Endothelial cell of umbilical vein (primary cell): Measurements from ENCODE around the gene RNF113B. TPM values are rescaled to one million over a fixed set of nuclear protein-coding genes. Genes with fewer than 3 reads are reported as not detected.

Experiments
- Bru-seq: library from RNA; stranded (reverse); fragments of 400-500 nt; gene quantifications from one replicate; lab custom pipeline; 2021; lab: Mats Ljungman, UMichigan
- BruChase-seq, 2 experiments: library from RNA; stranded (reverse); fragments of 400-500 nt; gene quantifications; one replicate each; lab custom pipeline; 2021; lab: Mats Ljungman, UMichigan
- BruUV-seq: library from RNA; stranded (reverse); fragments of 400-500 nt; replicated peaks from 2 replicates; lab custom pipeline; 2021; lab: Mats Ljungman, UMichigan
- CTCF ChIA-PET: fragments of 300-600, 350-600 bp; sonication (Branson Sonifier 250); formaldehyde crosslinking; loops from one replicate; lab custom pipeline; 2021; ENCODE audit warnings: antibody characterized with exemption, inconsistent platforms; lab: Charles Lee
- POLR2A ChIA-PET: fragments of 300-600, 350-600 bp; sonication (Branson Sonifier 250); formaldehyde crosslinking; loops from one replicate; lab custom pipeline; 2021; ENCODE audit warnings: antibody characterized with exemption, inconsistent platforms; lab: Charles Lee
- DNase-seq: peaks from one replicate; pipeline ENCODE4 v3.0.0-alpha.2; 2011; ENCODE audit warnings: low read depth, low spot score
- FAIRE-seq: peaks from 2 replicates; lab custom pipeline; 2011; peaks lifted over from hg19 to GRCh38; lab: Jason Lieb, UNC
- H2AFZ ChIP-seq: 2 replicates; pipeline ENCODE4 v1.6.0; 2012; ENCODE audit warnings: low read depth, low read length, control low read depth, inconsistent platforms
- H3K27ac ChIP-seq: 2 replicates; pipeline ENCODE4 v1.5.1; 2011; ENCODE audit warnings: low read depth, mild to moderate bottlenecking, control low read depth, low read length, moderate library complexity; ENCODE audit not compliant: insufficient read depth
- H3K27me3 ChIP-seq, 2 experiments: 2 replicates each; pipeline versions ENCODE4 v1.6.0 to v1.6.1; 2011; ENCODE audit warnings: low read length in 2 of 2, mixed read lengths in 1 of 2; ENCODE audit not compliant: control insufficient read depth in 2 of 2, insufficient read depth in 2 of 2
- H3K36me3 ChIP-seq, 2 experiments: 2 replicates in 1 of 2; 3 replicates in 1 of 2; pipeline ENCODE4 v1.5.1; 2011; ENCODE audit warnings: low read length in 2 of 2, mild to moderate bottlenecking in 1 of 2, moderate library complexity in 1 of 2; ENCODE audit not compliant: control insufficient read depth in 2 of 2, insufficient read depth in 2 of 2; ENCODE audit errors: extremely low read depth in 1 of 2
- H3K4me1 ChIP-seq: 3 replicates; pipeline ENCODE4 v1.5.1; 2011; ENCODE audit warnings: mild to moderate bottlenecking, low read length; ENCODE audit not compliant: control insufficient read depth, insufficient read depth; ENCODE audit errors: extremely low read depth
- H3K4me2 ChIP-seq: 2 replicates; pipeline ENCODE4 v1.6.1; 2011; ENCODE audit warnings: low read length, control low read depth, mixed read lengths; ENCODE audit not compliant: insufficient read depth
- H3K4me3 ChIP-seq, 3 experiments: fragments of 200-600 bp in 1 of 3; sonication (generic), shearing (Covaris generic) in 1 of 3; replicated peaks in 1 of 3; 2 replicates each; pipeline ENCODE4 v1.5.1; 2011 to 2016; ENCODE audit warnings: control low read depth in 3 of 3, low read length in 3 of 3, mild to moderate bottlenecking in 2 of 3, inconsistent platforms in 1 of 3, low read depth in 1 of 3, moderate library complexity in 1 of 3; ENCODE audit not compliant: insufficient read depth in 1 of 3
- H3K79me2 ChIP-seq: 2 replicates; pipeline ENCODE4 v1.6.0; 2012; ENCODE audit warnings: low read length, inconsistent platforms; ENCODE audit not compliant: control insufficient read depth, insufficient read depth
- H3K9ac ChIP-seq: replicated peaks from 2 replicates; pipeline ENCODE3; 2011; ENCODE audit warnings: low read length, control low read depth; ENCODE audit not compliant: insufficient read depth; ENCODE audit errors: extremely low read depth
- H3K9me1 ChIP-seq: replicated peaks from 3 replicates; pipeline ENCODE4 v1.6.0; 2011; ENCODE audit warnings: mild to moderate bottlenecking, low read length; ENCODE audit not compliant: control insufficient read depth, insufficient read depth; ENCODE audit errors: extremely low read depth
- H3K9me3 ChIP-seq: replicated peaks from 2 replicates; pipeline ENCODE4 v1.5.1; 2012; ENCODE audit warnings: low read length, inconsistent platforms; ENCODE audit not compliant: control insufficient read depth, insufficient read depth
- H4K20me1 ChIP-seq: replicated peaks from 2 replicates; pipeline ENCODE3; 2011; ENCODE audit warnings: mild to moderate bottlenecking, low read length; ENCODE audit not compliant: control insufficient read depth, insufficient read depth; ENCODE audit errors: extremely low read depth
- EZH2 ChIP-seq: IDR thresholded peaks from 2 replicates; pipeline ENCODE4 v1.6.1; 2012; ENCODE audit warnings: borderline replicate concordance, low read depth, mild to moderate bottlenecking, moderate library complexity, low read length, inconsistent platforms; ENCODE audit not compliant: severe bottlenecking
- FOS ChIP-seq: IDR thresholded peaks from 2 replicates; pipeline ENCODE4 v1.6.1; 2011; ENCODE audit warnings: mild to moderate bottlenecking, low read length, moderate library complexity, borderline replicate concordance; ENCODE audit not compliant: insufficient read depth
- GATA2 ChIP-seq: IDR thresholded peaks from 2 replicates; pipeline ENCODE4 v1.7.0; 2011; ENCODE audit warnings: low read depth, mild to moderate bottlenecking, moderate library complexity, mixed read lengths, low read length; ENCODE audit not compliant: insufficient read length, insufficient read depth
- JUN ChIP-seq: IDR thresholded peaks from 2 replicates; pipeline ENCODE4 v1.6.1; 2011; ENCODE audit warnings: borderline replicate concordance, low read depth; ENCODE audit not compliant: insufficient read length, insufficient read depth
- MAX ChIP-seq: IDR thresholded peaks from 2 replicates; pipeline ENCODE4 v1.6.1; 2011; ENCODE audit not compliant: insufficient read depth, insufficient read length
- MYC ChIP-seq: IDR thresholded peaks from one replicate; pipeline ENCODE4 v1.6.1; 2011; ENCODE audit warnings: mild to moderate bottlenecking, low read depth, low read length
- POLR2A ChIP-seq: IDR thresholded peaks from 2 replicates; pipeline ENCODE4 v1.6.1; 2012; ENCODE audit warnings: low read depth, mild to moderate bottlenecking, control low read depth, low read length
- POLR2AphosphoS5 ChIP-seq: IDR thresholded peaks from 2 replicates; pipeline ENCODE4 v1.6.1; 2012; ENCODE audit warnings: low read depth, mild to moderate bottlenecking, control low read depth, low read length, moderate library complexity; ENCODE audit not compliant: insufficient read depth
- dilution Hi-C: fragments of 300-500 bp; cut with MboI; formaldehyde crosslinking; loops from one replicate; pipeline ENCODE4 v1.15.0; 2019; ENCODE audit warnings: low sequenced_read_pairs; ENCODE audit not compliant: extremely low pct_ligation_motif_present
- intact Hi-C: fragments of 100-400 bp; cut with micrococcal nuclease; formaldehyde crosslinking; loops from one replicate; pipeline ENCODE4 v1.10.0; 2022
- long read RNA-seq: library from polyadenylated mRNA; stranded (forward); transcript quantifications from one replicate; pipeline ENCODE4 v2.0.0, GENCODE V29; 2021
- polyA minus RNA-seq, 3 experiments: library from RNA; depleted of rRNA, polyadenylated mRNA; stranded (reverse); fragments of >200 nt; gene quantifications; 1 replicate in 1 of 3; 2 replicates in 2 of 3; pipeline ENCODE4 v1.2.3, GENCODE V29; 2011
- polyA plus RNA-seq, 4 experiments: library from polyadenylated mRNA; depleted of rRNA in 3 of 4; stranded (reverse) in 3 of 4; unstranded in 1 of 4; fragments of >200 nt; gene quantifications; 2 replicates each; pipeline versions ENCODE4 v1.2.1 to v1.2.3, GENCODE V29; 2011 to 2012; ENCODE audit warnings: missing spikeins in 1 of 4
- total RNA-seq: library from RNA; stranded (reverse); gene quantifications from 2 replicates; pipeline ENCODE4 v1.2.3, GENCODE V29; 2021
- TF ChIP-seq, protein P1 (sequence below), 2 donors: IDR thresholded peaks; 1 replicate in 1 of 2; 2 replicates in 1 of 2; pipeline ENCODE4 v1.5.1; 2011; ENCODE audit warnings: low read length in 2 of 2, mild to moderate bottlenecking in 2 of 2, moderate library complexity in 2 of 2, control low read depth in 1 of 2, inconsistent platforms in 1 of 2, low read depth in 1 of 2; ENCODE audit not compliant: insufficient read depth in 1 of 2; ENCODE audit errors: extremely low read depth in 1 of 2

RNF113B gene
- total RNA-seq (not detected in 2 replicates), polyA plus RNA-seq (not detected in 2 replicates), polyA minus RNA-seq (not detected in 2 replicates), Bru-seq, nascent RNA (not detected), BruChase-seq, experiment 1, labeled RNA remaining after a 6-hour chase (not detected), BruChase-seq, experiment 2, labeled RNA remaining after a 2-hour chase (not detected)
- not detected in 2 replicates for polyA plus RNA-seq (2011; cell fraction: cytosol; rRNA removed)
- polyA plus RNA-seq (2011; cell fraction: nucleus; rRNA removed), result not detected in 2 replicates
- not detected in 2 replicates for polyA plus RNA-seq (2012)
- not detected for polyA minus RNA-seq (2011; cell fraction: cytosol; rRNA and poly(A)+ RNA removed)
- not detected in 2 replicates for polyA minus RNA-seq (2011; cell fraction: nucleus; rRNA and poly(A)+ RNA removed)
- long read RNA-seq, result 0 reads

- ChIA-PET POLR2A (no interaction called here), CTCF (no interaction called here)
- H3K4me2 ChIP-seq, result no peak within 1 kb of the TSS
- H3K79me2 ChIP-seq, result peaks cover 7% of the 10 kb centered on the region
- dilution Hi-C loops, result no loop called here
- H3K27ac ChIP-seq, result no peak within 1 kb of the TSS
- intact Hi-C loops, result no loop called here
- H3K9me3 ChIP-seq, result no peaks in the 10 kb centered on the region
- H3K4me1 ChIP-seq, result peaks cover 27% of the 10 kb centered on the region
- no peaks in the 10 kb centered on the region for H3K9me1 ChIP-seq
- H3K4me3 ChIP-seq, result no peak within 1 kb of the TSS
- no peak within 1 kb of the TSS for H3K9ac ChIP-seq
- H3K36me3 ChIP-seq, result peaks cover 0 to 2% of the 10 kb centered on the region in 2 experiments
- DNase-seq, result no peak
- no peaks in the 10 kb centered on the region for H3K27me3 ChIP-seq
- no TSS peak for BruUV-seq
- no peak for FAIRE-seq
- H2AFZ ChIP-seq, result no peak within 1 kb of the TSS
- H4K20me1 ChIP-seq, result no peaks in the 10 kb centered on the region
- TF ChIP-seq EZH2 (no peak), JUN (no peak), GATA2 (no peak), FOS (no peak), POLR2A (no peak), MYC (no peak), POLR2AphosphoS5 (no peak), MAX (no peak)
- TF ChIP-seq, protein P1, sequence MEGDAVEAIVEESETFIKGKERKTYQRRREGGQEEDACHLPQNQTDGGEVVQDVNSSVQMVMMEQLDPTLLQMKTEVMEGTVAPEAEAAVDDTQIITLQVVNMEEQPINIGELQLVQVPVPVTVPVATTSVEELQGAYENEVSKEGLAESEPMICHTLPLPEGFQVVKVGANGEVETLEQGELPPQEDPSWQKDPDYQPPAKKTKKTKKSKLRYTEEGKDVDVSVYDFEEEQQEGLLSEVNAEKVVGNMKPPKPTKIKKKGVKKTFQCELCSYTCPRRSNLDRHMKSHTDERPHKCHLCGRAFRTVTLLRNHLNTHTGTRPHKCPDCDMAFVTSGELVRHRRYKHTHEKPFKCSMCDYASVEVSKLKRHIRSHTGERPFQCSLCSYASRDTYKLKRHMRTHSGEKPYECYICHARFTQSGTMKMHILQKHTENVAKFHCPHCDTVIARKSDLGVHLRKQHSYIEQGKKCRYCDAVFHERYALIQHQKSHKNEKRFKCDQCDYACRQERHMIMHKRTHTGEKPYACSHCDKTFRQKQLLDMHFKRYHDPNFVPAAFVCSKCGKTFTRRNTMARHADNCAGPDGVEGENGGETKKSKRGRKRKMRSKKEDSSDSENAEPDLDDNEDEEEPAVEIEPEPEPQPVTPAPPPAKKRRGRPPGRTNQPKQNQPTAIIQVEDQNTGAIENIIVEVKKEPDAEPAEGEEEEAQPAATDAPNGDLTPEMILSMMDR (IDR thresholded peaks at IDR 0.05; ENCODE audit: extremely low read depth in 1 of 2, insufficient read depth in 1 of 2, low read depth in 1 of 2, low read length in 2 of 2), result no peak
Observed at GRCh38 chr13:98176777-98177608, at the start of gene RNF113B. TSS of gene RNF113B (minus strand) at chr13:98177269. CDS start at chr13:98177236, 33 bp downstream.
